K562 (cell line): ENCODE measurements around the gene METAP1D. TPM values are rescaled to one million over a fixed set of nuclear protein-coding genes. Genes with fewer than 3 reads are reported as not detected.

Experiments used
- GABPA ChIP-seq: fragments of 200-800 bp; sonication (Bioruptor generic); conservative IDR thresholded peaks from 2 replicates; pipeline ENCODE4 v1.6.1; 2016; ENCODE audit warnings: low read depth, missing genetic modification characterization, missing compliant biosample characterization
- GABPB2 ChIP-seq: fragments of 250-450 bp; sonication (Bioruptor Pico); conservative IDR thresholded peaks from 2 replicates; pipeline ENCODE4 v1.5.1; 2021; ENCODE audit warnings: mild to moderate bottlenecking
- KLF13 ChIP-seq: fragments of 450-650 bp; IDR thresholded peaks from 2 replicates; pipeline ENCODE4 v1.6.1; 2016; ENCODE audit warnings: missing genetic modification characterization, low read depth, mild to moderate bottlenecking, missing compliant biosample characterization, moderate library complexity, borderline replicate concordance
- NCOA4 ChIP-seq: fragments of 450-650 bp; IDR thresholded peaks from 2 replicates; pipeline ENCODE4 v1.6.1; 2018; ENCODE audit warnings: mild to moderate bottlenecking; ENCODE audit not compliant: partially characterized antibody
- NELFE ChIP-seq: IDR thresholded peaks from 2 replicates; pipeline ENCODE4 v1.6.1; 2011; ENCODE audit warnings: mild to moderate bottlenecking; ENCODE audit not compliant: insufficient read depth, insufficient read length
- NEUROD1 ChIP-seq: fragments of 150-350 bp; IDR thresholded peaks from 2 replicates; pipeline ENCODE4 v1.6.1; 2014; ENCODE audit warnings: borderline replicate concordance, low read length, low read depth; ENCODE audit not compliant: partially characterized antibody
- NR2F6 ChIP-seq: fragments of 450-650 bp; formaldehyde crosslinking; IDR thresholded peaks from 2 replicates; pipeline ENCODE4 v1.4.0; 2020; ENCODE audit warnings: mild to moderate bottlenecking
- RBBP5 ChIP-seq: fragments of 200-600 bp; sonication (generic); IDR thresholded peaks from 2 replicates; pipeline ENCODE4 v1.6.1; 2012; ENCODE audit warnings: borderline replicate concordance, mild to moderate bottlenecking, low read length, control low read depth, inconsistent platforms; ENCODE audit not compliant: insufficient read depth, poor library complexity, severe bottlenecking
- SMARCC2 ChIP-seq: fragments of 450-650 bp; IDR thresholded peaks from 2 replicates; pipeline ENCODE4 v1.6.1; 2017; ENCODE audit warnings: antibody characterized with exemption, moderate library complexity, mild to moderate bottlenecking, low read depth
- TRIM24 ChIP-seq, 2 experiments: fragments of 450-650 bp; IDR thresholded peaks; 2 replicates each; pipeline ENCODE4 v1.6.1; 2016
- ZKSCAN8 ChIP-seq: fragments of 200-800 bp; sonication (Bioruptor generic); IDR thresholded peaks from 2 replicates; pipeline ENCODE4 v1.6.1; 2016; ENCODE audit warnings: missing genetic modification characterization, missing compliant biosample characterization
- ZNF584 ChIP-seq: fragments of 200-800 bp; sonication (Bioruptor generic); IDR thresholded peaks from 2 replicates; pipeline ENCODE4 v1.6.1; 2016; ENCODE audit warnings: low read depth, mild to moderate bottlenecking, missing genetic modification characterization, missing compliant biosample characterization
- polyA plus RNA-seq, 8 experiments: library from polyadenylated mRNA; depleted of rRNA in 4 of 8; stranded (reverse) in 5 of 8; unstranded in 3 of 8; fragments of >200 nt; fragmentation: Nextera tagmentation in 2 of 8; fragmentation: Illumina TruSeq in 1 of 8; extraction: Ambion mirVana in 2 of 8; extraction: Trizol in 1 of 8; gene quantifications; 2 replicates each; pipeline versions ENCODE4 v1.2.1 to v1.2.3, GENCODE V29; 2011 to 2014; ENCODE audit warnings: inconsistent platforms in 1 of 8, missing spikeins in 1 of 8
- total RNA-seq, 7 experiments: library from RNA; depleted of rRNA in 6 of 7; stranded (reverse); fragments of >200 nt in 6 of 7; fragmentation: Illumina TruSeq in 2 of 7; extraction: Trizol in 2 of 7; gene quantifications; 2 replicates each; pipeline versions ENCODE4 v1.2.1 to v1.2.3, GENCODE V29; 2011 to 2021; ENCODE audit warnings: low replicate concordance in 1 of 7
- TF ChIP-seq, protein P1 (sequence below), 2 experiments: fragments of 450-650 bp in 1 of 2; sonication (generic) in 1 of 2; formaldehyde crosslinking in 1 of 2; IDR thresholded peaks; 2 replicates each; pipeline versions ENCODE4 v1.7.1 to v1.9.0; 2016 to 2022; ENCODE audit warnings: inconsistent platforms in 1 of 2, mild to moderate bottlenecking in 1 of 2, missing genetic modification reagents in 1 of 2
- TF ChIP-seq, protein P2 (sequence below), 2 experiments: fragments of 450-650 bp; IDR thresholded peaks; 2 replicates each; pipeline ENCODE4 v1.6.1; 2018; ENCODE audit warnings: mild to moderate bottlenecking in 2 of 2, low read depth in 1 of 2; ENCODE audit not compliant: partially characterized antibody in 2 of 2

Gene METAP1D
- total and polyA plus RNA-seq, 9 of the 15 experiments (the other 6 are each of a cell fraction or from before 2014, with no cell fraction given), result 8.0 to 23.4 (median 15.7) TPM

DNA sequence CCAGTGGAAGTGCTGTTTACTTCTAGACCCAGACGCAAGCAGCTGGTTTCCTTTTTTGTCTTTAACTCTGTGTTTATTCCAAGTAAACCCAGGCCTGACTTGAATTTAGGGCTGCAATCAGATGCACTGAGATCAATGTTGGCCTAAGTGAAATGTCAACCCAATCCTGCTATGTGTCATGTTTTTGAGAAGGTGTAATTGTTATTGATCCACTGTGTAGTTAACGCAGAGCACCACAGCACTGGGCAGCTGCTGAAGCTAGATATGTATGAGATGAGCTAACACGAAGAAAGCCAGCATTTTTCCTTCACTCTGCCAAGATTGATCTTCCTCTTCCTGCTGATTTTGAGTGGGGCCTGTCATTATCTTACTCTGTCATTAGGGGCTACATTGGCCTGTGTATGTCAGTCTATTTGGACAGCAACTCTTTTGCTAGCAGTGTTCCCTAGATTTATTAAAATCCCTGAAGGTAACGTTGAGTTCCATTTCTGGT, 66.7 kb downstream of the METAP1D start (continued):
- TF ChIP-seq, protein P1, sequence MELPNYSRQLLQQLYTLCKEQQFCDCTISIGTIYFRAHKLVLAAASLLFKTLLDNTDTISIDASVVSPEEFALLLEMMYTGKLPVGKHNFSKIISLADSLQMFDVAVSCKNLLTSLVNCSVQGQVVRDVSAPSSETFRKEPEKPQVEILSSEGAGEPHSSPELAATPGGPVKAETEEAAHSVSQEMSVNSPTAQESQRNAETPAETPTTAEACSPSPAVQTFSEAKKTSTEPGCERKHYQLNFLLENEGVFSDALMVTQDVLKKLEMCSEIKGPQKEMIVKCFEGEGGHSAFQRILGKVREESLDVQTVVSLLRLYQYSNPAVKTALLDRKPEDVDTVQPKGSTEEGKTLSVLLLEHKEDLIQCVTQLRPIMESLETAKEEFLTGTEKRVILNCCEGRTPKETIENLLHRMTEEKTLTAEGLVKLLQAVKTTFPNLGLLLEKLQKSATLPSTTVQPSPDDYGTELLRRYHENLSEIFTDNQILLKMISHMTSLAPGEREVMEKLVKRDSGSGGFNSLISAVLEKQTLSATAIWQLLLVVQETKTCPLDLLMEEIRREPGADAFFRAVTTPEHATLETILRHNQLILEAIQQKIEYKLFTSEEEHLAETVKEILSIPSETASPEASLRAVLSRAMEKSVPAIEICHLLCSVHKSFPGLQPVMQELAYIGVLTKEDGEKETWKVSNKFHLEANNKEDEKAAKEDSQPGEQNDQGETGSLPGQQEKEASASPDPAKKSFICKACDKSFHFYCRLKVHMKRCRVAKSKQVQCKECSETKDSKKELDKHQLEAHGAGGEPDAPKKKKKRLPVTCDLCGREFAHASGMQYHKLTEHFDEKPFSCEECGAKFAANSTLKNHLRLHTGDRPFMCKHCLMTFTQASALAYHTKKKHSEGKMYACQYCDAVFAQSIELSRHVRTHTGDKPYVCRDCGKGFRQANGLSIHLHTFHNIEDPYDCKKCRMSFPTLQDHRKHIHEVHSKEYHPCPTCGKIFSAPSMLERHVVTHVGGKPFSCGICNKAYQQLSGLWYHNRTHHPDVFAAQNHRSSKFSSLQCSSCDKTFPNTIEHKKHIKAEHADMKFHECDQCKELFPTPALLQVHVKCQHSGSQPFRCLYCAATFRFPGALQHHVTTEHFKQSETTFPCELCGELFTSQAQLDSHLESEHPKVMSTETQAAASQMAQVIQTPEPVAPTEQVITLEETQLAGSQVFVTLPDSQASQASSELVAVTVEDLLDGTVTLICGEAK (IDR thresholded peaks at IDR 0.05), result no peak
- TF ChIP-seq, protein P1 (CRISPR knock-in tag; IDR thresholded peaks at IDR 0.05), result no peak
- TF ChIP-seq NEUROD1 (peak; percentile 30), NCOA4 (no peak), GABPA (tag) (0 out of 2 replicates have a peak, but pooled peaks have one; percentile 26), NELFE (no peak), ZKSCAN8 (CRISPR knock-in tag) (0 out of 2 replicates have a peak, but pooled peaks have one; percentile 63), KLF13 (tag) (no peak), NR2F6 (CRISPR knock-in tag) (no peak), GABPB2 (CRISPR knock-in tag) (no peak), ZNF584 (CRISPR knock-in tag) (peak; percentile 79), RBBP5 (no peak), SMARCC2 (0 out of 2 replicates have a peak, but pooled peaks have one; percentile 36), TRIM24 (IDR thresholded peaks at IDR 0.05) (0 out of 4 replicates have a peak, but pooled peaks of 1 of the 2 experiments have one; percentile 37)
- TF ChIP-seq, protein P2, sequence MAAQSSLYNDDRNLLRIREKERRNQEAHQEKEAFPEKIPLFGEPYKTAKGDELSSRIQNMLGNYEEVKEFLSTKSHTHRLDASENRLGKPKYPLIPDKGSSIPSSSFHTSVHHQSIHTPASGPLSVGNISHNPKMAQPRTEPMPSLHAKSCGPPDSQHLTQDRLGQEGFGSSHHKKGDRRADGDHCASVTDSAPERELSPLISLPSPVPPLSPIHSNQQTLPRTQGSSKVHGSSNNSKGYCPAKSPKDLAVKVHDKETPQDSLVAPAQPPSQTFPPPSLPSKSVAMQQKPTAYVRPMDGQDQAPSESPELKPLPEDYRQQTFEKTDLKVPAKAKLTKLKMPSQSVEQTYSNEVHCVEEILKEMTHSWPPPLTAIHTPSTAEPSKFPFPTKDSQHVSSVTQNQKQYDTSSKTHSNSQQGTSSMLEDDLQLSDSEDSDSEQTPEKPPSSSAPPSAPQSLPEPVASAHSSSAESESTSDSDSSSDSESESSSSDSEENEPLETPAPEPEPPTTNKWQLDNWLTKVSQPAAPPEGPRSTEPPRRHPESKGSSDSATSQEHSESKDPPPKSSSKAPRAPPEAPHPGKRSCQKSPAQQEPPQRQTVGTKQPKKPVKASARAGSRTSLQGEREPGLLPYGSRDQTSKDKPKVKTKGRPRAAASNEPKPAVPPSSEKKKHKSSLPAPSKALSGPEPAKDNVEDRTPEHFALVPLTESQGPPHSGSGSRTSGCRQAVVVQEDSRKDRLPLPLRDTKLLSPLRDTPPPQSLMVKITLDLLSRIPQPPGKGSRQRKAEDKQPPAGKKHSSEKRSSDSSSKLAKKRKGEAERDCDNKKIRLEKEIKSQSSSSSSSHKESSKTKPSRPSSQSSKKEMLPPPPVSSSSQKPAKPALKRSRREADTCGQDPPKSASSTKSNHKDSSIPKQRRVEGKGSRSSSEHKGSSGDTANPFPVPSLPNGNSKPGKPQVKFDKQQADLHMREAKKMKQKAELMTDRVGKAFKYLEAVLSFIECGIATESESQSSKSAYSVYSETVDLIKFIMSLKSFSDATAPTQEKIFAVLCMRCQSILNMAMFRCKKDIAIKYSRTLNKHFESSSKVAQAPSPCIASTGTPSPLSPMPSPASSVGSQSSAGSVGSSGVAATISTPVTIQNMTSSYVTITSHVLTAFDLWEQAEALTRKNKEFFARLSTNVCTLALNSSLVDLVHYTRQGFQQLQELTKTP (IDR thresholded peaks at IDR 0.05; ENCODE audit: low read depth in 1 of 2, partially characterized antibody in 2 of 2), result peak; percentile 14 to 68
